NT2/D1 (cell line): Measurements from ENCODE around the gene JARID2.
"Not testable (repeated sequence)": the region's sequence is repeated elsewhere in the genome, so short reads cannot be mapped to it uniquely, and the experiment has no call there.

Experiments
- DNase-seq: peaks from one replicate; pipeline ENCODE4 v3.0.0-alpha.2; 2011; ENCODE audit warnings: low read depth, low spot score
- H3K27me3 ChIP-seq: 2 replicates; pipeline ENCODE4 v1.6.0; 2011; ENCODE audit warnings: mild to moderate bottlenecking; ENCODE audit not compliant: insufficient read length, insufficient read depth
- H3K36me3 ChIP-seq: 2 replicates; pipeline ENCODE4 v1.6.1; 2011; ENCODE audit warnings: mild to moderate bottlenecking, low read length, mixed read lengths; ENCODE audit not compliant: insufficient read depth, insufficient read length
- H3K4me1 ChIP-seq: 2 replicates; pipeline ENCODE4 v1.5.1; 2011; ENCODE audit not compliant: insufficient read depth, insufficient read length
- H3K4me3 ChIP-seq: 2 replicates; pipeline ENCODE4 v1.5.1; 2011; ENCODE audit warnings: low read depth; ENCODE audit not compliant: insufficient read length
- H3K9ac ChIP-seq: 2 replicates; pipeline ENCODE4 v1.6.0; 2011; ENCODE audit warnings: low read depth; ENCODE audit not compliant: insufficient read length
- H3K9me3 ChIP-seq: 2 replicates; pipeline ENCODE4 v1.5.1; 2011; ENCODE audit warnings: mild to moderate bottlenecking, low read length; ENCODE audit not compliant: insufficient read depth
- SUZ12 ChIP-seq: IDR thresholded peaks from 2 replicates; pipeline ENCODE4 v1.6.1; 2011; ENCODE audit not compliant: insufficient read length, insufficient read depth; ENCODE audit errors: extremely low read depth
- YY1 ChIP-seq: IDR thresholded peaks from 2 replicates; pipeline ENCODE4 v1.6.1; 2011; ENCODE audit not compliant: insufficient read length, insufficient read depth
- ZNF274 ChIP-seq: IDR thresholded peaks from 2 replicates; pipeline ENCODE4 v1.6.1; 2011; ENCODE audit warnings: mild to moderate bottlenecking, low read depth, low read length

JARID2 gene

DNA sequence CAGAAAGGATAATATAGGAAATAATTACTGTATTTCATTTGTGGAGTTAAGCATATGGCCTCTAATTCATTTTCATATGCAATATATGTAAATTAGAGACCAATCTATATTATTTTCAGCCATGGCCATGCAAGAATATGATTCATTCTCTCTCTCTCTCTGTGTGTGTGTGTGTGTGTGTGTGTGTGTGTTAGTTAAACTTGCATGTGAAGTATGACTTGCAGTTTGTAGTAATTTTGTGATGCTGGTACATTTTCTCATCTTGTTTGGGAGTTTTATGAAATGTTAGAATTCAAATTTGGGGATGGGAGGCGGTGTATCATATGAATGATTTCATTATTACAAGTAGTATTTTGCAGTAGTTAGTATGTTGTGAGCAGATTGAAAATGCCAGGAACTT lies 74.8 kb downstream of the JARID2 start:
- TF ChIP-seq ZNF274 (no peak), YY1 (no peak), SUZ12 (no peak)
- Histone ChIP-seq H3K9ac (no peak overlapping the region), H3K27me3 (no peaks in the 10 kb centered on the region), H3K36me3 (no peaks in the 10 kb centered on the region), H3K9me3 (no peaks in the 10 kb centered on the region), H3K4me1 (peaks cover 12% of the 10 kb centered on the region), H3K4me3 (no peak overlapping the region)
- no peak for DNase-seq

DNA sequence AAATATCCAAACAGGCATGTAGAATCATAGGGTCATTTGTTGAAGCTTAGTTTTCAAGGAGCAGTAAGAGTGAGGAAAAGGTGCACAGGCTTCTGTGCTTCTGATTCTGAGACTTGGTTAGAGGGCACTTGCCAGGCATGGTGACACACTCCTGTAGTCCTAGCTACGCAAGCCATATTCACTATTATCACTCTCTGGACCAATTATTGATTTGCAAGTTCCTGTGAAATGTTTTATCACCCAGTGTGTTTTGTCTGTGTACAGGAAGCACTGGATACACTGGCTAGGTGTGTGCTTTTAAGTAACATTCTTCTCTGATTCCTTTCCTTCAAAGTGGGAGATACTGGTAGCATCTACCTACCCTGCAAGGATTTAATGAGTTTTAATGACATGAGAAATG lies 76.3 kb downstream of the JARID2 start:
- Histone ChIP-seq H3K4me3 (no peak overlapping the region), H3K27me3 (no peaks in the 10 kb centered on the region), H3K36me3 (no peaks in the 10 kb centered on the region), H3K9ac (no peak overlapping the region), H3K9me3 (no peaks in the 10 kb centered on the region), H3K4me1 (peaks cover 12% of the 10 kb centered on the region)
- no peak for DNase-seq
- TF ChIP-seq YY1: no peak

GRCh38 chr6:15322781-15323536 lies 77.1 kb downstream of the JARID2 start:
- H3K27me3 ChIP-seq: no peaks in the 10 kb centered on the region
- H3K36me3 ChIP-seq: no peaks in the 10 kb centered on the region
- no peak overlapping the region for H3K9ac ChIP-seq
- peaks cover 8% of the 10 kb centered on the region for H3K4me1 ChIP-seq
- no peaks in the 10 kb centered on the region for H3K9me3 ChIP-seq
- TF ChIP-seq YY1 (no peak), ZNF274 (no peak), SUZ12 (no peak)
- no peak overlapping the region for H3K4me3 ChIP-seq
- no peak for DNase-seq

- H3K36me3 ChIP-seq, H3K9ac ChIP-seq, H3K9me3 ChIP-seq, DNase-seq, H3K27me3 ChIP-seq, H3K4me1 ChIP-seq, H3K4me3 ChIP-seq: not testable (repeated sequence)
Measured at GRCh38 chr6:15323611-15324010, 77.7 kb downstream of the JARID2 start.

DNA sequence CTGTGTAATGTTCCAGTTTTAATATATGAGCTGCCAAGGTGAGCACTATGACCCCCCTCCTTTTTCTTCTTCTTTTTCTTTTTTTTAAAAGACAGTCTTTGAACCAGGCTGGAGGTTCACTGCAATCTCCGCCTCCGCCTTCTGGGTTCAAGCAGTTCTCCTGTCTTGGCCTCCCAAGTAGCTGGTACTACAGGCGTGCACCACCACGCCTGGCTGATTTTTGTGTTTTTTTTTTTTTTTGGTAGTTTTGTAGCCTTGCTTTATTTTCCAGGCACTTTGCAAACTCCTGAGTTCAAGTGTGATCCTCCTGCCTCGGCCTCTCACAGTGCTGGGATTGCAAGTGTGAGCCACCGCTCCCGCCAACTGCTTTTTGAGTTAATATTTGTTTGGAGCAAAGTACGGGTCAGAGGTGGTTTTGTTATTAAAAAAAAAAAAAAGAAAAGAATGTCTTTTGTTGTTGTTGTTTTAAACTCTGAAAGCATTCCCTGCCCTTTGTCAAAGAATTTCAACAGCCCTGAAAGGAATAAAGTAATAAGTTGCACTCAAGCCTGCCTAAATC lies 78.6 kb downstream of the JARID2 start:
- no peak overlapping the region for H3K4me3 ChIP-seq
- H3K9ac ChIP-seq: no peak overlapping the region
- H3K27me3 ChIP-seq: no peaks in the 10 kb centered on the region
- no peak for DNase-seq
- H3K36me3 ChIP-seq: no peaks in the 10 kb centered on the region
- H3K4me1 ChIP-seq: no peaks in the 10 kb centered on the region
- TF ChIP-seq SUZ12 (no peak), ZNF274 (no peak), YY1 (no peak)
- H3K9me3 ChIP-seq: no peaks in the 10 kb centered on the region

GRCh38 chr6:15325540-15325955 lies 79.7 kb downstream of the JARID2 start:
- H3K36me3 ChIP-seq: no peaks in the 10 kb centered on the region
- H3K4me1 ChIP-seq: peaks cover 2% of the 10 kb centered on the region
- no peak overlapping the region for H3K9ac ChIP-seq
- no peak overlapping the region for H3K4me3 ChIP-seq
- H3K27me3 ChIP-seq: no peaks in the 10 kb centered on the region
- H3K9me3 ChIP-seq: no peaks in the 10 kb centered on the region
- no peak for DNase-seq
- TF ChIP-seq ZNF274: no peak
- no peak for TF ChIP-seq SUZ12
- TF ChIP-seq YY1: no peak

- no peaks in the 10 kb centered on the region for H3K36me3 ChIP-seq
- no peaks in the 10 kb centered on the region for H3K27me3 ChIP-seq
- H3K4me3 ChIP-seq: no peak overlapping the region
- peaks cover 2% of the 10 kb centered on the region for H3K4me1 ChIP-seq
- DNase-seq: no peak
- TF ChIP-seq ZNF274: no peak
- TF ChIP-seq YY1: no peak
- TF ChIP-seq SUZ12: no peak
- no peaks in the 10 kb centered on the region for H3K9me3 ChIP-seq
- no peak overlapping the region for H3K9ac ChIP-seq
Measured at GRCh38 chr6:15326067-15326614, 80.3 kb downstream of the JARID2 start.
